Measurements from ENCODE around the gene ASCC3. TPM values are rescaled to one million over a fixed set of nuclear protein-coding genes. Genes with fewer than 3 reads are reported as not detected.

The ASCC3 gene
- total and polyA plus RNA-seq, 7 donors = 6.0 to 27.1 (median 22.4) TPM

DNA sequence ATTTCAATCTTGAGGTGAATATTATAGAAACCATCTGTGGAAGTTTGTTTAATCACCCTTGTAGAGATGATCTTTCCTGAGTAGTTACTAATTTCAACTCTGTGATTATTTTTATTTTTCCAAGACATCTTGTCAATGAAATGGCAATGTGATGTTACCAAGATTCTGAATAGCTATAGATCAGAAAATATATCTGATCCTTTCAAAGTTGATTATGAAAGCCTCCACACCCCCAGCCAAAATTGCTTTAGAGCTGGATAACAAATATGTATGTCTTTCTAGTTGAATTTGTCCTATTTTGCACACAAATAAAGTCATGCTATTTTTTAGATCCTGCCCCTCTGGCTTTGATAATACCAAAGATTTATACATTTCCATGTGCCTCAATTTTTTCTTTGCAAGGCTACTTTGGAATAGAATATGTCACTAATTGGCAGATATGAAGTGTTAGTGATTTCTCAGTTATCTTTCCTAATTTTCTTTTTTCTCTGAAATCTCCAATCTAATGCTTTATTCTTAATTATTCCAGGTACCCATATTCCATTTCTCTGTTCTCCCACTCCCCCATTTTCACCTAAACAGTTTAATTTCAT is 421.4 kb downstream of the ASCC3 start:
- no peaks in the 10 kb centered on the region for H3K36me3 ChIP-seq
- no peak overlapping the region for H3K4me3 ChIP-seq
- DNase-seq = no peak
- peaks cover 0 to 2% (median 0%) of the 10 kb centered on the region in 4 donors for H3K9me3 ChIP-seq
- peaks cover 0 to 32% (median 19%) of the 10 kb centered on the region in 4 donors for H3K4me1 ChIP-seq
- TF ChIP-seq POLR2A (IDR thresholded peaks at IDR 0.05) = no peak
- no peak for TF ChIP-seq POLR2AphosphoS5 (IDR thresholded peaks at IDR 0.05)
- no peak for TF ChIP-seq EP300 (IDR thresholded peaks at IDR 0.05)
- no peak overlapping the region for H3K27ac ChIP-seq
- peaks cover 84 to 100% (median 100%) of the 10 kb centered on the region in 3 donors for H3K27me3 ChIP-seq
- intact Hi-C loops (cut with DNase I) = no loop called here

DNA sequence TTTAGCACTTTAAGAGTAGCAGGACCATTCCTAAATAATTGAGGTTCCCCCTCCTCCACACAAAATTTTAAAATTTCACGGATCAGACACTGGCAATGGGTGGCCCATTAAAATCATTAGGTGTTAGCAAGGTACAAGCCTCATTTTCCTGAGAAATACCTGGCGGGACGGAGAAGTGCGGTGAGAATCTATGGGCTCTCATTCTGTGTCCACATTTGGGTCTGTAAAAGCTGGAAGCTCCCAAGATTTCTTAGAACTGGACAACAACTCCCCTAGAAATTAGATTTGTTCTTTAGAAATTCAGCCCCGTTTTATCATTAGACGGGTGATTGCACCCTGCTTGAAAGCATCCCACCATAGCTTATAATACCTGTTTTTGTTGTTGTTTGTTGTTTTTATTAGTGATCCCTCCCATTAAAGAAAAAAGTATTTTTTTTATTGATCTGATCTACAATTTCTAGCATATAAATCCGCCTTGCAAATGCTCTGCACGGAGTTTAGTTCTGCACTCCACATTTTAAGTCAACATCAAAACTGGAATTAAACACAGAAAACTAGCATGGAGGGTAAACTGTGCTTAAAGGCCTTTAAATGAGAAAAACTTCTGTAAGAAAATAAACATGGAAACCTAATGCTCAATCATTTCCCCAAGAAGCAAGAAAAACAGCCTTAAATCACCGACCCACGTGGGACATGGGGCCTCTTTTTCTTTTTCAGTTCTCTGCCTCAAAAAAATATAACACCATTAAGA is 422.1 kb downstream of the ASCC3 start:
- peaks cover 84 to 100% (median 100%) of the 10 kb centered on the region in 3 donors for H3K27me3 ChIP-seq
- no peak overlapping the region for H3K4me3 ChIP-seq
- DNase-seq = no peak
- 20 to 35% methylated on average over 10 of the region's 10 CpGs for WGBS, 2 donors
- no peaks in the 10 kb centered on the region for H3K36me3 ChIP-seq
- H3K9me3 ChIP-seq = peaks cover 0 to 2% (median 0%) of the 10 kb centered on the region in 4 donors
- H3K27ac ChIP-seq = no peak overlapping the region
- TF ChIP-seq EP300 (IDR thresholded peaks at IDR 0.05) (no peak), POLR2A (IDR thresholded peaks at IDR 0.05) (no peak), POLR2AphosphoS5 (IDR thresholded peaks at IDR 0.05) (no peak)
- TF ChIP-seq, protein P1, sequence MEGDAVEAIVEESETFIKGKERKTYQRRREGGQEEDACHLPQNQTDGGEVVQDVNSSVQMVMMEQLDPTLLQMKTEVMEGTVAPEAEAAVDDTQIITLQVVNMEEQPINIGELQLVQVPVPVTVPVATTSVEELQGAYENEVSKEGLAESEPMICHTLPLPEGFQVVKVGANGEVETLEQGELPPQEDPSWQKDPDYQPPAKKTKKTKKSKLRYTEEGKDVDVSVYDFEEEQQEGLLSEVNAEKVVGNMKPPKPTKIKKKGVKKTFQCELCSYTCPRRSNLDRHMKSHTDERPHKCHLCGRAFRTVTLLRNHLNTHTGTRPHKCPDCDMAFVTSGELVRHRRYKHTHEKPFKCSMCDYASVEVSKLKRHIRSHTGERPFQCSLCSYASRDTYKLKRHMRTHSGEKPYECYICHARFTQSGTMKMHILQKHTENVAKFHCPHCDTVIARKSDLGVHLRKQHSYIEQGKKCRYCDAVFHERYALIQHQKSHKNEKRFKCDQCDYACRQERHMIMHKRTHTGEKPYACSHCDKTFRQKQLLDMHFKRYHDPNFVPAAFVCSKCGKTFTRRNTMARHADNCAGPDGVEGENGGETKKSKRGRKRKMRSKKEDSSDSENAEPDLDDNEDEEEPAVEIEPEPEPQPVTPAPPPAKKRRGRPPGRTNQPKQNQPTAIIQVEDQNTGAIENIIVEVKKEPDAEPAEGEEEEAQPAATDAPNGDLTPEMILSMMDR (IDR thresholded peaks at IDR 0.05) = no peak
- intact Hi-C loops (cut with DNase I) = no loop called here
- H3K4me1 ChIP-seq = peaks cover 0 to 25% (median 17%) of the 10 kb centered on the region in 4 donors
